Measurements from ENCODE around the gene UGDH. TPM values are rescaled to one million over a fixed set of nuclear protein-coding genes. Genes with fewer than 3 reads are reported as not detected.
"Not testable (repeated sequence)": the region's sequence is repeated elsewhere in the genome, so short reads cannot be mapped to it uniquely, and the experiment has no call there.

The UGDH gene
- total and polyA plus RNA-seq, 3 experiments from 2014 or later: 26.9 to 34.9 (median 30.0) TPM

DNA sequence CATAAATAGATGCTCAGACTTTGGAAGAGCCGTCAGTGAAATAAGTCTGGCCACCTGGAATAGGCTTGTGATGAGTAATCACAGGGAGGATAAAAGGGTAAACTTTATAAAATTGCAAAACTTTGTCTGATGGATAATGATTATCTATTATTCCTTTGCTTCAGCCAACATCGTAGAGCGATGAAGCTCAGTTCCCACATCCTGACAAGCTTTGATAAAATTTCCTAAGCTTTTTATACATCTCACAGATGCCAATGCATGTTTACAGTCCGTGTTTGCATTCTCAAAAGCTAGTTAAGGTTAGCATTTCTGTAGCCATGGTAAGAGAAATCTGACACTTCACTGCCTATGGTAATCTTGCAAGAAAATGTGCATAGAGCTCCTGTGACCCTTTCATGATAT lies 15.4 kb upstream of the UGDH start:
- H3K4me1 Mint-ChIP-seq: no peaks in the 10 kb centered on the region
- H3K27ac Mint-ChIP-seq: no peak overlapping the region
- Histone ChIP-seq H3K9me3 (ENCODE audit: low read length) (no peaks in the 10 kb centered on the region), H3K4me3 (ENCODE audit: low read length) (no peak overlapping the region), H3K4me1 (ENCODE audit: insufficient read depth, low read length) (no peaks in the 10 kb centered on the region), H3K27ac (ENCODE audit: low read depth, low read length) (no peak overlapping the region), H3K27me3 (ENCODE audit: insufficient read depth, low read length, poor library complexity, severe bottlenecking) (no peaks in the 10 kb centered on the region), H3K36me3 (ENCODE audit: insufficient read depth, low read length) (no peaks in the 10 kb centered on the region)
- no peak for DNase-seq
- H3K4me3 Mint-ChIP-seq: no peak overlapping the region
- CTCF ChIA-PET: no interaction called here
- H3K36me3 Mint-ChIP-seq: no peaks in the 10 kb centered on the region
- H3K9me3 Mint-ChIP-seq: no peaks in the 10 kb centered on the region
- POLR2A ChIA-PET: interaction anchor here (0.7 kb wide), 1 partner anchor 15 kb away, joined by 3 read pairs; the partner anchor contains the start of gene UGDH
- no peaks in the 10 kb centered on the region for H3K27me3 Mint-ChIP-seq

DNA sequence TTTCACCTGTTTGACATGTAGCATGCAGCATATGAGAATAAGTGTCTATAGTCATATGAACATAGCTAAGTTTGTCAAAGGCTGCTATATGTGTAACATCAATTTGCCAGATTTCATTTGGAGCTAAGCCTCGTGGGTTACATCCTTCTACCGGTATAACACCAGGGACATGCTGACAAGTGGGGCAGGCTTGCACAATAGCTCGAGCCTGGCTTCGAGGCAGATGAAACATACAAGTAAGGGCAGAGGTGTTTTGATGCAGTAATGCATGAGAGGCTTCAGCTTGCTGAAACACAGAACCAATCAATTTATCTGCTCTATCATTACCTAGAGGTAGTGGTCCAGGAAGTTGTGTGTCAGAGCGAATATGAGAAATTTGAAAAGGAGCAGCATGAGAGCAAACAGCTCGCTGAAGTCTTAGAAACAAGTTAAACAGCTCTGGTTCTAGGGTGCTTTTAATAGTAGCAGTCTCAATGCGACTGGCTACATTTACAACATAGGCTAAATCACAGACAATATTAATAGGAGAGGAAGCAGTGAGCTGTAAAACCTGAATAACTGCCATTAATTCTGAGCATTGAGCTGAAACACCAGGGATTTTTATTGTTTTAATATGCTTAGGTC lies 14.9 kb upstream of the UGDH start:
- H3K27ac ChIP-seq (ENCODE audit: low read depth, low read length): no peak overlapping the region
- ChIA-PET POLR2A (interaction anchor here (0.7 kb wide), 1 partner anchor 15 kb away, joined by 3 read pairs; the partner anchor contains the start of gene UGDH), CTCF (no interaction called here)
- Mint-ChIP-seq H3K27me3 (no peaks in the 10 kb centered on the region), H3K9me3 (no peaks in the 10 kb centered on the region), H3K27ac (no peak overlapping the region), H3K4me1 (no peaks in the 10 kb centered on the region), H3K36me3 (no peaks in the 10 kb centered on the region), H3K4me3 (no peak overlapping the region)
- H3K27me3 ChIP-seq (ENCODE audit: insufficient read depth, low read length, poor library complexity, severe bottlenecking): no peaks in the 10 kb centered on the region
- no peak overlapping the region for H3K4me3 ChIP-seq (ENCODE audit: low read length)
- no peak for DNase-seq
- H3K9me3 ChIP-seq (ENCODE audit: low read length): no peaks in the 10 kb centered on the region
- no peaks in the 10 kb centered on the region for H3K4me1 ChIP-seq (ENCODE audit: insufficient read depth, low read length)
- no peaks in the 10 kb centered on the region for H3K36me3 ChIP-seq (ENCODE audit: insufficient read depth, low read length)

DNA sequence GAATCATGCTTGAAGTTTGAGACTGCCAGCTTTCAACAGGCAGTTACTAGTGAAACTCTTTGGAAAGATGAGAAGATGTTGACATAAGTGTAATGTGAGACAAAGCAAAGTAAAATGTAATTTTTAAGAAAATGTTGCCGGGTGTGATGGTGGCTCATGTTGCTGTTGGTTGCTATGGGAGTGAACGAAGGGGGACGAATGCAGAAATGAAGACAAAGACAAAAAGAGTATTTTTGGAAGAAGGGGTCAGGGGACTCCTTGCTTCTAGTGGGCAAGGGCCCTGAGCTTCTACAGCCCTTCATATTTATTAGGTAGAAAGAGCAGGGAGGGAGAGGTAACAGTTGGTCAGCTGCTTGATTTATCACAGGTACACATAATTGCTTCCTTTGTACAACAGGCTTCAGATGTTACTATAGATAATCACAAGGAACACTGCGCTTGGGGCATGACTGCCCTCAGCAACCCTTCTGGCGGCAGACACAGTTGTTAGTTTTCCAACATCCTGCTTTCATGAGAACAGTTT lies 11.9 kb upstream of the UGDH start:
- H3K4me1 ChIP-seq (ENCODE audit: insufficient read depth, low read length): no peaks in the 10 kb centered on the region
- H3K27me3 ChIP-seq (ENCODE audit: insufficient read depth, low read length, poor library complexity, severe bottlenecking): no peaks in the 10 kb centered on the region
- H3K36me3 ChIP-seq (ENCODE audit: insufficient read depth, low read length): no peaks in the 10 kb centered on the region
- Mint-ChIP-seq H3K36me3 (peaks cover 0 to 4% (median 3%) of the 10 kb centered on the region in 3 donors), H3K27me3 (no peaks in the 10 kb centered on the region), H3K4me3 (no peak overlapping the region), H3K4me1 (no peaks in the 10 kb centered on the region), H3K9me3 (no peaks in the 10 kb centered on the region), H3K27ac (no peak overlapping the region)
- DNase-seq: no peak
- CTCF ChIA-PET: no interaction called here
- no peak overlapping the region for H3K27ac ChIP-seq (ENCODE audit: low read depth, low read length)
- POLR2A ChIA-PET: no interaction called here
- H3K4me3 ChIP-seq (ENCODE audit: low read length): no peak overlapping the region
- no peaks in the 10 kb centered on the region for H3K9me3 ChIP-seq (ENCODE audit: low read length)

DNA sequence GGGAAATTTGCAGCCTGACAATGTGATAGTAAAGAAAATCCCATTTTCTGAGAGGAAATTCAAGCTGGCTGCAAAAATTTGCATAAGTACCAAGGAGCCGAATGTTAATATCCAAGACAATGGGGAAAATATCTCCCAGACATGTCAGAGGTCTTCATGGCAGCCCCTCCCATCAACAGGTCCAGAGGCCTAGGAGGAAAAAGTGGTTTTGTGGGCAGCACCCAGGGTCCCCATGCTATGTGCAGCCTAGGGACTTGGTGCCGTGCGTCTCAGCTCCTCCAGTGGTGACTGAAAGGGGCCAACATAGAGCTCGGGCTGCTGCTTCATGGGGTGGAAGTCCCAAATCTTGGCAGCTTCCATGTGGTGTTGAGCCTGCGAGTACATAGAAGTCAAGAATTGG lies 6.3 kb upstream of the UGDH start:
- Mint-ChIP-seq H3K36me3 (peaks cover 10 to 33% (median 13%) of the 10 kb centered on the region in 3 donors), H3K27me3 (no peaks in the 10 kb centered on the region), H3K9me3 (peaks cover 6 to 20% (median 13%) of the 10 kb centered on the region in 5 donors), H3K27ac (no peak overlapping the region), H3K4me1 (peaks cover under 1 to 7% (median 2%) of the 10 kb centered on the region in 3 donors), H3K4me3 (no peak overlapping the region)
- Histone ChIP-seq H3K36me3 (ENCODE audit: insufficient read depth, low read length) (no peaks in the 10 kb centered on the region), H3K27ac (ENCODE audit: low read depth, low read length) (no peak overlapping the region), H3K4me1 (ENCODE audit: insufficient read depth, low read length) (no peaks in the 10 kb centered on the region), H3K4me3 (ENCODE audit: low read length) (no peak overlapping the region), H3K27me3 (ENCODE audit: insufficient read depth, low read length, poor library complexity, severe bottlenecking) (no peaks in the 10 kb centered on the region), H3K9me3 (ENCODE audit: low read length) (no peaks in the 10 kb centered on the region)
- POLR2A ChIA-PET: interaction anchor here (0.5 kb wide), 1 partner anchor 317 kb away, joined by 4 read pairs; no protein-coding TSS in a partner anchor
- no peak for DNase-seq
- CTCF ChIA-PET: no interaction called here

DNA sequence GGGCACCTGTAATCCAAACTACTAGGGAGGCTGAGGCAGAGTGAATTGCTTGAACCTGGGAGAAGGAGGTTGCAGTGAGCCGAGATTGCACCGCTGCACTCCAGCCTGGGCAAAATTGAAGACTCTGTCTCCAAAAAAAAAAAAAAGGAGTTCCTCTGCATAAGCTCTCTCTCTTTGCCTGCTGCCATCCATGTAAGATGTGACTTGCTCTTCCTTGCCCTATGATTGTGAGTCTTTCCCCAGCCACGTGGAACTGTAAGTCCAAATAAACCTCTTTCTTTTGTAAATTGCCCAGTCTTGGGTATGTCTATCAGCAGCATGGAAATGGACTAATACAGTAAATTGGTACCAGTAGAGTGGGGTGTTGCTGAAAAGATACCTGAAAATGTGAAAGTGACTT lies 5.0 kb upstream of the UGDH start:
- H3K9me3 ChIP-seq (ENCODE audit: low read length); H3K27ac ChIP-seq (ENCODE audit: low read depth, low read length); CTCF ChIA-PET; H3K36me3 ChIP-seq (ENCODE audit: insufficient read depth, low read length); DNase-seq; H3K27me3 ChIP-seq (ENCODE audit: insufficient read depth, low read length, poor library complexity, severe bottlenecking); POLR2A ChIA-PET; H3K4me1 ChIP-seq (ENCODE audit: insufficient read depth, low read length); H3K4me3 Mint-ChIP-seq; H3K27me3 Mint-ChIP-seq; H3K4me3 ChIP-seq (ENCODE audit: low read length): not testable (repeated sequence)
- Mint-ChIP-seq H3K27ac (peak overlapping the region in 1 of 8 donors; percentile 55), H3K36me3 (peaks cover 10 to 33% (median 21%) of the 10 kb centered on the region in 3 donors), H3K4me1 (peaks cover 8 to 14% (median 8%) of the 10 kb centered on the region in 3 donors), H3K9me3 (peaks cover 6 to 20% (median 13%) of the 10 kb centered on the region in 5 donors)

DNA sequence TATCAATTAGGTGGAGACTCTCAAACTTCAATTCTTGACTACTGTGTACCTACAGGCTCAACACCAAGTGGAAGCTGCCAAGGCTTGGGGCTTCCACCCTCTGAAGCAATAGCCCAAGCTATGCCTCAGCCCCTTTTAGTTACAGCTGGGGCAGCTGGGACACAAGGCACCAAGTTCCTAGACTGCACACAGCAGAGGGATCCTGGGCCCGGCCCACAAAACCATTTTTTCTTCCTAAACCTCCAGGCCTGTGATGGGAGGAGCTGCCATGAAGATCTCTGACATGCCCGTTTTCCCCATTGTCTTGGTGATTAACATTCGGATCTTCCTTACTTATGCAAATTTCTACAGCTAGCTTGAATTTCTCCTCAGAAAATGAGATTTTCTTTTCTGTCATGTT lies 3.4 kb upstream of the UGDH start:
- Histone ChIP-seq H3K36me3 (ENCODE audit: insufficient read depth, low read length) (no peaks in the 10 kb centered on the region), H3K4me3 (ENCODE audit: low read length) (no peak overlapping the region), H3K27ac (ENCODE audit: low read depth, low read length) (no peak overlapping the region), H3K9me3 (ENCODE audit: low read length) (no peaks in the 10 kb centered on the region), H3K4me1 (ENCODE audit: insufficient read depth, low read length) (peaks cover 15% of the 10 kb centered on the region), H3K27me3 (ENCODE audit: insufficient read depth, low read length, poor library complexity, severe bottlenecking) (no peaks in the 10 kb centered on the region)
- no peaks in the 10 kb centered on the region for H3K27me3 Mint-ChIP-seq
- POLR2A ChIA-PET: no interaction called here
- CTCF ChIA-PET: no interaction called here
- H3K4me1 Mint-ChIP-seq: peaks cover 20 to 25% (median 21%) of the 10 kb centered on the region in 3 donors
- peaks cover 6 to 20% (median 13%) of the 10 kb centered on the region in 5 donors for H3K9me3 Mint-ChIP-seq
- DNase-seq: no peak
- peak overlapping the region in 1 of 8 donors; percentile 43 for H3K27ac Mint-ChIP-seq
- H3K4me3 Mint-ChIP-seq: peak overlapping the region in 1 of 7 donors; percentile 31
- peaks cover 10 to 33% (median 25%) of the 10 kb centered on the region in 3 donors for H3K36me3 Mint-ChIP-seq

DNA sequence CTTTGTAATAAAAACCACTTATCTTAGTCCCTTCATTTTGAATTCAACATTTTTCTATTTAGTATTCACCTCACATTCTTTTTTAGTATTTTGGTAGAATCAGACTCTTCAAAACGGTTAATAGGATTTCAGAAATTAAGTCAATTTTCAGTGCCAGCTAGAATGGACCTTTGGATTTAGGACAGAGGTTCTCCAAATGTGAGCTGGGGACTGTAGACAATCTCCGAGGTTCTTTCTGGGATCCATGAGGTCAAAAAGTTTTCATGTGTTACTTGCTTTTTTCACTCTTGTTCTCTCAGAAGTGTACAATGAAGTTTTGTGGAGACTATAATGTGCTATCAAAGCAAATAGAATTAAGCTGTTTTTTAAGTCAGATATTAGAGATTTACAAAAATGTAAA lies 2.3 kb upstream of the UGDH start:
- peaks cover 6 to 20% (median 13%) of the 10 kb centered on the region in 5 donors for H3K9me3 Mint-ChIP-seq
- DNase-seq: no peak
- peaks cover 15% of the 10 kb centered on the region for H3K4me1 ChIP-seq (ENCODE audit: insufficient read depth, low read length)
- H3K27me3 ChIP-seq (ENCODE audit: insufficient read depth, low read length, poor library complexity, severe bottlenecking): no peaks in the 10 kb centered on the region
- ChIA-PET POLR2A (no interaction called here), CTCF (no interaction called here)
- H3K36me3 Mint-ChIP-seq: peaks cover 10 to 32% (median 25%) of the 10 kb centered on the region in 3 donors
- peak overlapping the region in 3 of 8 donors; percentile 6 to 34 (median 29) for H3K27ac Mint-ChIP-seq
- H3K27ac ChIP-seq (ENCODE audit: low read depth, low read length): no peak overlapping the region
- no peaks in the 10 kb centered on the region for H3K9me3 ChIP-seq (ENCODE audit: low read length)
- H3K4me1 Mint-ChIP-seq: peaks cover 21 to 30% (median 25%) of the 10 kb centered on the region in 3 donors
- H3K36me3 ChIP-seq (ENCODE audit: insufficient read depth, low read length): no peaks in the 10 kb centered on the region
- H3K4me3 ChIP-seq (ENCODE audit: low read length): no peak overlapping the region
- no peaks in the 10 kb centered on the region for H3K27me3 Mint-ChIP-seq
- peak overlapping the region in 4 of 7 donors; percentile 17 to 99 (median 48) for H3K4me3 Mint-ChIP-seq

DNA sequence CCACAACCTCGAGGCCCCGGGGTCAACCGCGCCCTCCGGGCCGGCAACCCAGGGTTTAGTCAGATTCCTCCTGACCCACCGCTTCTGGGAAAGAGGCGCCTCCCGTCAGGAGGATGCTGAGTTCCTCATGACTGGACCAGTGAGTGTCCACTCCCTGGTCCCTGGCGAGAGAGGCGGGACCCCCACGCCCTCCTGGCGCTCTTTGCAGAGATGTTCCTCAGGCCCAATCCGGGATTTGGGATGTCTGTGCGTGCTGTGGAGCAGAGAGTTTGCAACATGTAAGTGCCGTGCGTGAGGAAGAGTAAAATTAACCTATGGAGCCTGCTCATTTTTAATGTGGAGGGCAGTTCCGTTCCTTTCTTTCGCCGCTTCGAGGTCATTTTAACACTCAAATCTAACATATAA lies 824 bp upstream of the UGDH start:
- peaks cover 8 to 29% (median 25%) of the 10 kb centered on the region in 3 donors for H3K36me3 Mint-ChIP-seq
- ChIA-PET CTCF (interaction anchor here (1.0 to 1.1 kb wide), 3 partner anchors 14 to 451 kb away, joined by 4 read pairs; no protein-coding TSS in a partner anchor), POLR2A (interaction anchor here (0.6 to 2.3 kb wide), 2 partner anchors 110 to 445 kb away, joined by 3 to 16 read pairs; partner anchors contain the start of gene SMIM14)
- Histone ChIP-seq H3K27me3 (ENCODE audit: insufficient read depth, low read length, poor library complexity, severe bottlenecking) (no peaks in the 10 kb centered on the region), H3K36me3 (ENCODE audit: insufficient read depth, low read length) (no peaks in the 10 kb centered on the region), H3K27ac (ENCODE audit: low read depth, low read length) (peak overlapping the region; percentile 72), H3K9me3 (ENCODE audit: low read length) (no peaks in the 10 kb centered on the region), H3K4me3 (ENCODE audit: low read length) (peak overlapping the region; percentile 76), H3K4me1 (ENCODE audit: insufficient read depth, low read length) (peaks cover 15% of the 10 kb centered on the region)
- DNase-seq: no peak
- H3K4me3 Mint-ChIP-seq: peak overlapping the region; percentile 96 to 100 (median 99)
- peaks cover 21 to 31% (median 25%) of the 10 kb centered on the region in 3 donors for H3K4me1 Mint-ChIP-seq
- H3K27ac Mint-ChIP-seq: peak overlapping the region; percentile 39 to 96 (median 82)
- H3K27me3 Mint-ChIP-seq: no peaks in the 10 kb centered on the region
- peaks cover 6 to 20% (median 13%) of the 10 kb centered on the region in 5 donors for H3K9me3 Mint-ChIP-seq

Data from CD8-positive, alpha-beta memory T cell (primary cell).